ENCODE measurements around the gene PKM. TPM values are rescaled to one million over a fixed set of nuclear protein-coding genes. Genes with fewer than 3 reads are reported as not detected.

PKM gene
- total and polyA plus RNA-seq, 9 of the 15 experiments (the other 6 are each of a cell fraction or from before 2014, with no cell fraction given), result 140 to 825 (median 383) TPM

GRCh38 chr15:72231066-72231832 is at the start of gene PKM (continued):
- TF ChIP-seq, protein P1, sequence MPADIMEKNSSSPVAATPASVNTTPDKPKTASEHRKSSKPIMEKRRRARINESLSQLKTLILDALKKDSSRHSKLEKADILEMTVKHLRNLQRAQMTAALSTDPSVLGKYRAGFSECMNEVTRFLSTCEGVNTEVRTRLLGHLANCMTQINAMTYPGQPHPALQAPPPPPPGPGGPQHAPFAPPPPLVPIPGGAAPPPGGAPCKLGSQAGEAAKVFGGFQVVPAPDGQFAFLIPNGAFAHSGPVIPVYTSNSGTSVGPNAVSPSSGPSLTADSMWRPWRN (IDR thresholded peaks at IDR 0.05; ENCODE audit: low read depth), result no peak
- no peak for TF ChIP-seq OTX1 (CRISPR knock-in tag; IDR thresholded peaks at IDR 0.05)
- peak; percentile 80 for TF ChIP-seq MYC (IDR thresholded peaks at IDR 0.05; ENCODE audit: low read depth, low read length)
- no peak for TF ChIP-seq MYC (CRISPR knock-in tag; IDR thresholded peaks at IDR 0.05; ENCODE audit: borderline replicate concordance, low read depth)
- TF ChIP-seq ZNF174 (CRISPR knock-in tag; IDR thresholded peaks at IDR 0.05), result no peak
- no peak for TF ChIP-seq HNRNPH1 (optimal IDR thresholded peaks at IDR 0.05; ENCODE audit: low read depth, low read length)
- no peak for TF ChIP-seq SAFB2 (IDR thresholded peaks at IDR 0.05; ENCODE audit: borderline replicate concordance, low read depth, low read length, severe bottlenecking)
- TF ChIP-seq TEAD1 (CRISPR knock-in tag; IDR thresholded peaks at IDR 0.05), result no peak; a peak in 2 of 4 replicates
- no peak for TF ChIP-seq JUNB (CRISPR knock-in tag; conservative IDR thresholded peaks at IDR 0.05)
- no peak for TF ChIP-seq ASH1L (IDR thresholded peaks at IDR 0.05; ENCODE audit: borderline replicate concordance, low read depth, partially characterized antibody)
- no peak; the same call in 1 of the 2 replicates for TF ChIP-seq SRSF1 (IDR thresholded peaks at IDR 0.05; ENCODE audit: low read depth, low read length)
- no peak for TF ChIP-seq SP2 (IDR thresholded peaks at IDR 0.05; ENCODE audit: extremely low read depth, low read depth, low read length, poor library complexity, severe bottlenecking)
- no peak for TF ChIP-seq ZNF253 (CRISPR knock-in tag; conservative IDR thresholded peaks at IDR 0.05)
- TF ChIP-seq MITF (IDR thresholded peaks at IDR 0.05), result peak; percentile 34; the same call in 1 of the 2 replicates
- TF ChIP-seq HIVEP1 (CRISPR knock-in tag; IDR thresholded peaks at IDR 0.05), result no peak
- no peak for TF ChIP-seq KAT2B (IDR thresholded peaks at IDR 0.05; ENCODE audit: low read depth, low read length)
- no peak for TF ChIP-seq MECOM (CRISPR knock-in tag; IDR thresholded peaks at IDR 0.05)
- TF ChIP-seq, protein P2, sequence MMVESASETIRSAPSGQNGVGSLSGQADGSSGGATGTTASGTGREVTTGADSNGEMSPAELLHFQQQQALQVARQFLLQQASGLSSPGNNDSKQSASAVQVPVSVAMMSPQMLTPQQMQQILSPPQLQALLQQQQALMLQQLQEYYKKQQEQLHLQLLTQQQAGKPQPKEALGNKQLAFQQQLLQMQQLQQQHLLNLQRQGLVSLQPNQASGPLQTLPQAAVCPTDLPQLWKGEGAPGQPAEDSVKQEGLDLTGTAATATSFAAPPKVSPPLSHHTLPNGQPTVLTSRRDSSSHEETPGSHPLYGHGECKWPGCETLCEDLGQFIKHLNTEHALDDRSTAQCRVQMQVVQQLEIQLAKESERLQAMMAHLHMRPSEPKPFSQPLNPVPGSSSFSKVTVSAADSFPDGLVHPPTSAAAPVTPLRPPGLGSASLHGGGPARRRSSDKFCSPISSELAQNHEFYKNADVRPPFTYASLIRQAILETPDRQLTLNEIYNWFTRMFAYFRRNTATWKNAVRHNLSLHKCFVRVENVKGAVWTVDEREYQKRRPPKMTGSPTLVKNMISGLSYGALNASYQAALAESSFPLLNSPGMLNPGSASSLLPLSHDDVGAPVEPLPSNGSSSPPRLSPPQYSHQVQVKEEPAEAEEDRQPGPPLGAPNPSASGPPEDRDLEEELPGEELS (CRISPR knock-in tag; IDR thresholded peaks at IDR 0.05; ENCODE audit: borderline replicate concordance), result peak; percentile 60; the same call in 1 of the 2 replicates
- TF ChIP-seq JUN (IDR thresholded peaks at IDR 0.05; ENCODE audit: borderline replicate concordance, low read depth, low read length), result no peak
- no peak for TF ChIP-seq JUN (CRISPR knock-in tag; IDR thresholded peaks at IDR 0.05; ENCODE audit: borderline replicate concordance)
- no peak for TF ChIP-seq ARID1B (IDR thresholded peaks at IDR 0.05)
- TF ChIP-seq NCOA6 (IDR thresholded peaks at IDR 0.05), result no peak
- TF ChIP-seq RBM14 (IDR thresholded peaks at IDR 0.05; ENCODE audit: borderline replicate concordance, insufficient read depth, low read depth, low read length), result no peak
- TF ChIP-seq BRF1 (IDR thresholded peaks at IDR 0.05; ENCODE audit: borderline replicate concordance, extremely low read depth, insufficient read length), result no peak
- no peak for TF ChIP-seq HSF4 (CRISPR knock-in tag; IDR thresholded peaks at IDR 0.05; ENCODE audit: borderline replicate concordance)
- TF ChIP-seq PML (IDR thresholded peaks at IDR 0.05; ENCODE audit: low read length), result peak; percentile 25; the same call in 1 of the 2 replicates
